SK-N-SH (cell line): Measurements from ENCODE around the gene CC2D2A. TPM values are rescaled to one million over a fixed set of nuclear protein-coding genes. Genes with fewer than 3 reads are reported as not detected.

Experiments
- CTCF ChIA-PET: fragments of 300-600, 350-600 bp; formaldehyde crosslinking; extraction: SDS; loops from one replicate; lab custom pipeline; 2021; lab: Yijun Ruan, JAX
- POLR2A ChIA-PET: fragments of 350-600 bp; sonication (Branson Sonifier 250); formaldehyde crosslinking; extraction: SDS; loops from one replicate; lab custom pipeline; 2020; ENCODE audit warnings: antibody characterized with exemption, inconsistent platforms; lab: Yijun Ruan, JAX
- DNase-seq: peaks from one replicate; pipeline ENCODE4 v3.0.0; 2012
- H2AFZ ChIP-seq: fragments of 200-600 bp; sonication (generic); 2 replicates; pipeline ENCODE4 v1.8.1; 2016; ENCODE audit warnings: antibody characterized with exemption, mild to moderate bottlenecking, low read depth
- H3F3A ChIP-seq: fragments of 200-600 bp; sonication (generic); replicated peaks from 2 replicates; pipeline ENCODE3; 2016; ENCODE audit warnings: antibody characterized with exemption, mild to moderate bottlenecking; ENCODE audit not compliant: insufficient read depth
- H3K27ac ChIP-seq, 2 experiments: fragments of 200-500 bp in 1 of 2; fragments of 200-600 bp in 1 of 2; sonication (Bioruptor generic) in 1 of 2; sonication (generic), shearing (Covaris generic) in 1 of 2; 2 replicates each; pipeline versions ENCODE4 v1.5.1 to v1.6.1; 2014 to 2016; ENCODE audit warnings: low read depth in 2 of 2, inconsistent platforms in 1 of 2, low read length in 1 of 2, mild to moderate bottlenecking in 1 of 2, mixed read lengths in 1 of 2
- H3K27me3 ChIP-seq: fragments of 200-600 bp; sonication (generic), shearing (Covaris generic); 2 replicates; pipeline ENCODE4 v1.6.1; 2016; ENCODE audit warnings: mixed run types; ENCODE audit not compliant: insufficient read depth
- H3K36me3 ChIP-seq, 2 experiments: fragments of 200-500 bp in 1 of 2; fragments of 200-600 bp in 1 of 2; sonication (Bioruptor generic) in 1 of 2; sonication (generic) in 1 of 2; replicated peaks in 1 of 2; 2 replicates each; pipeline versions ENCODE3 to v1.5.1; 2014 to 2016; ENCODE audit warnings: low read length in 1 of 2, mild to moderate bottlenecking in 1 of 2; ENCODE audit not compliant: insufficient read depth in 2 of 2, control insufficient read depth in 1 of 2
- H3K4me1 ChIP-seq, 2 experiments: fragments of 200-500 bp in 1 of 2; fragments of 200-600 bp in 1 of 2; sonication (Bioruptor generic) in 1 of 2; sonication (generic), shearing (Covaris generic) in 1 of 2; 2 replicates each; pipeline versions ENCODE4 v1.5.1 to v1.6.1; 2014 to 2016; ENCODE audit warnings: low read depth in 1 of 2, low read length in 1 of 2, mixed run types in 1 of 2; ENCODE audit not compliant: insufficient read depth in 2 of 2, control insufficient read depth in 1 of 2
- H3K4me2 ChIP-seq: fragments of 200-600 bp; sonication (generic), shearing (Covaris generic); 2 replicates; pipeline ENCODE4 v1.6.1; 2017; ENCODE audit warnings: mixed run types
- H3K4me3 ChIP-seq, 2 experiments: fragments of 200-500 bp in 1 of 2; fragments of 200-600 bp in 1 of 2; sonication (Bioruptor generic) in 1 of 2; sonication (generic), shearing (Covaris generic) in 1 of 2; 2 replicates each; pipeline versions ENCODE4 v1.5.1 to v1.8.1; 2014 to 2016; ENCODE audit warnings: low read depth in 2 of 2, inconsistent platforms in 1 of 2, low read length in 1 of 2, mild to moderate bottlenecking in 1 of 2, mixed read lengths in 1 of 2, moderate library complexity in 1 of 2
- H3K79me2 ChIP-seq: fragments of 200-600 bp; sonication (generic); 2 replicates; pipeline ENCODE4 v1.8.1; 2017; ENCODE audit warnings: mild to moderate bottlenecking; ENCODE audit not compliant: insufficient read depth
- H3K9ac ChIP-seq: fragments of 200-600 bp; sonication (generic); 2 replicates; pipeline ENCODE4 v1.6.1; 2017; ENCODE audit warnings: mixed run types
- H3K9me2 ChIP-seq: fragments of 200-600 bp; sonication (generic); 2 replicates; pipeline ENCODE4 v1.6.1; 2017; ENCODE audit warnings: mixed run types
- H3K9me3 ChIP-seq: fragments of 200-600 bp; sonication (generic); 2 replicates; pipeline ENCODE4 v1.6.1; 2017; ENCODE audit warnings: mixed run types, mild to moderate bottlenecking, moderate library complexity
- H4K20me1 ChIP-seq: fragments of 200-600 bp; sonication (generic); 2 replicates; pipeline ENCODE4 v1.6.1; 2017; ENCODE audit warnings: mild to moderate bottlenecking, mixed run types; ENCODE audit not compliant: insufficient read depth
- CHD2 ChIP-seq: fragments of 150-350 bp; IDR thresholded peaks from 2 replicates; pipeline ENCODE4 v1.6.1; 2018; ENCODE audit warnings: low read length; ENCODE audit not compliant: partially characterized antibody
- ELF1 ChIP-seq: IDR thresholded peaks from 2 replicates; pipeline ENCODE4 v1.4.0; 2012
- FOSL2 ChIP-seq: IDR thresholded peaks from 2 replicates; pipeline ENCODE4 v1.4.0; 2012; ENCODE audit warnings: low read depth, mild to moderate bottlenecking, moderate library complexity, borderline replicate concordance
- FOXJ3 ChIP-seq: sonication (generic); formaldehyde crosslinking; IDR thresholded peaks from 2 replicates; pipeline ENCODE4 v1.5.1; 2020; ENCODE audit warnings: mild to moderate bottlenecking, missing genetic modification reagents
- GABPA ChIP-seq: IDR thresholded peaks from 2 replicates; pipeline ENCODE4 v1.4.0; 2012; ENCODE audit warnings: low read depth, mild to moderate bottlenecking
- MEF2A ChIP-seq: IDR thresholded peaks from 2 replicates; pipeline ENCODE4 v1.4.0; 2012; ENCODE audit warnings: low read depth, borderline replicate concordance
- MXI1 ChIP-seq: IDR thresholded peaks from 2 replicates; pipeline ENCODE4 v1.6.1; 2012; ENCODE audit warnings: mild to moderate bottlenecking, low read depth, low read length, improper control_type of control experiment
- NFIC ChIP-seq: IDR thresholded peaks from 2 replicates; pipeline ENCODE4 v1.4.0; 2012; ENCODE audit warnings: borderline replicate concordance
- NRF1 ChIP-seq: IDR thresholded peaks from 2 replicates; pipeline ENCODE4 v1.6.1; 2012; ENCODE audit warnings: low read depth, mild to moderate bottlenecking, low read length
- POLR2AphosphoS5 ChIP-seq: IDR thresholded peaks from 2 replicates; pipeline ENCODE4 v1.6.1; 2012; ENCODE audit warnings: low read depth, low read length
- REST ChIP-seq: IDR thresholded peaks from 2 replicates; pipeline ENCODE4 v1.6.1; 2012; ENCODE audit warnings: mild to moderate bottlenecking, low read depth, low read length, moderate library complexity
- RFX5 ChIP-seq: IDR thresholded peaks from 2 replicates; pipeline ENCODE4 v1.6.1; 2012; ENCODE audit warnings: mild to moderate bottlenecking, improper control_type of control experiment, low read length
- RXRA ChIP-seq: IDR thresholded peaks from 2 replicates; pipeline ENCODE4 v1.4.0; 2012; ENCODE audit warnings: low read depth, mild to moderate bottlenecking, borderline replicate concordance
- SIN3A ChIP-seq: IDR thresholded peaks from 2 replicates; pipeline ENCODE4 v1.6.1; 2012; ENCODE audit warnings: low read depth, mild to moderate bottlenecking, low read length, moderate library complexity, borderline replicate concordance
- SMC3 ChIP-seq: IDR thresholded peaks from 2 replicates; pipeline ENCODE4 v1.6.1; 2012; ENCODE audit warnings: low read depth, low read length, improper control_type of control experiment
- TAF1 ChIP-seq: IDR thresholded peaks from 2 replicates; pipeline ENCODE4 v1.6.1; 2012; ENCODE audit warnings: low read depth, mild to moderate bottlenecking, low read length, moderate library complexity, borderline replicate concordance
- ZBTB33 ChIP-seq: IDR thresholded peaks from 2 replicates; pipeline ENCODE4 v1.4.0; 2012; ENCODE audit warnings: low read depth, borderline replicate concordance
- WGBS: methylation state at CpG from one replicate; pipeline ENCODE4 v1.1.6; 2017; ENCODE audit warnings: low lambda C conversion rate; 5-methylcytosine and 5-hydroxymethylcytosine counted together
- polyA plus RNA-seq, 3 experiments: library from polyadenylated mRNA; depleted of rRNA; stranded (reverse); fragments of >200 nt; gene quantifications; 2 replicates each; pipeline ENCODE4 v1.2.3, GENCODE V29; 2012
- TF ChIP-seq, protein P1 (sequence below): fragments of 150-350 bp; IDR thresholded peaks from 2 replicates; pipeline ENCODE4 v1.6.1; 2016; ENCODE audit warnings: mild to moderate bottlenecking, low read depth, low read length

Gene CC2D2A
- polyA plus RNA-seq, 1 of the 3 experiments (the other 2 are of a cell fraction): 17.8 TPM

DNA sequence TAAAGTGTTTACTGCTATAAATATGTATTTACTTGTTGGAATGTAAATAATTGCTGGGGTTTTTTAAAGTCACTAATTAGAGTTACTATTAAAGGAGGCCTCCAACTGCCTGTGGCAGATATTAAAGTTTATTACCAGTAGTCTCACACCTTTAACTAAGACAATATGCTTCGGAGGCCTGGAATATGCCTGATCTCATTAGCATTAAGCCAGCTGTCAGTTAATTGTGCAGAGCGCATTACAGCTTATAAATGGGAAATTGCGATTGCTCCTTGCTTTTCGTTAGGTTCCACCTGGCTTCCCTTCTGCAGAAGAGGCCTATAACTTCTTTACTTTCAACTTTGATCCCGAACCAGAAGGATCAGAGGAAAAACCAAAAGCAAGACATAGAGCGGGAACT lies 41.3 kb downstream of the CC2D2A start:
- POLR2A ChIA-PET: no interaction called here
- Histone ChIP-seq H2AFZ (no peak overlapping the region), H3K27ac (no peak overlapping the region), H3F3A (no peaks in the 10 kb centered on the region), H3K9me3 (no peaks in the 10 kb centered on the region), H3K36me3 (peaks cover 38 to 41% of the 10 kb centered on the region in 2 experiments), H3K4me2 (no peak overlapping the region), H3K79me2 (no peaks in the 10 kb centered on the region), H3K27me3 (no peaks in the 10 kb centered on the region), H3K4me1 (no peaks in the 10 kb centered on the region), H3K9ac (no peak overlapping the region), H4K20me1 (no peaks in the 10 kb centered on the region), H3K9me2 (no peaks in the 10 kb centered on the region), H3K4me3 (no peak overlapping the region)
- DNase-seq: no peak
- CTCF ChIA-PET: interaction anchor here (1.3 kb wide), 1 partner anchor 11 kb away, joined by 3 read pairs; no protein-coding TSS in a partner anchor
- no peak for TF ChIP-seq RXRA
- TF ChIP-seq CHD2: no peak
- no peak for TF ChIP-seq ELF1
- no peak for TF ChIP-seq NRF1
- TF ChIP-seq GABPA: no peak
- no peak for TF ChIP-seq NFIC
- no peak for TF ChIP-seq POLR2AphosphoS5
- TF ChIP-seq SIN3A: no peak
- no peak for TF ChIP-seq MEF2A
- no peak for TF ChIP-seq TAF1
- TF ChIP-seq FOSL2: no peak
- no peak for TF ChIP-seq FOXJ3 (CRISPR knock-in tag)
- no peak for TF ChIP-seq MXI1
- TF ChIP-seq, protein P1, sequence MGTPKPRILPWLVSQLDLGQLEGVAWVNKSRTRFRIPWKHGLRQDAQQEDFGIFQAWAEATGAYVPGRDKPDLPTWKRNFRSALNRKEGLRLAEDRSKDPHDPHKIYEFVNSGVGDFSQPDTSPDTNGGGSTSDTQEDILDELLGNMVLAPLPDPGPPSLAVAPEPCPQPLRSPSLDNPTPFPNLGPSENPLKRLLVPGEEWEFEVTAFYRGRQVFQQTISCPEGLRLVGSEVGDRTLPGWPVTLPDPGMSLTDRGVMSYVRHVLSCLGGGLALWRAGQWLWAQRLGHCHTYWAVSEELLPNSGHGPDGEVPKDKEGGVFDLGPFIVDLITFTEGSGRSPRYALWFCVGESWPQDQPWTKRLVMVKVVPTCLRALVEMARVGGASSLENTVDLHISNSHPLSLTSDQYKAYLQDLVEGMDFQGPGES: no peak
- TF ChIP-seq RFX5: no peak
- no peak for TF ChIP-seq ZBTB33
- 97% methylated on average over 6 of the region's 6 CpGs for WGBS

DNA sequence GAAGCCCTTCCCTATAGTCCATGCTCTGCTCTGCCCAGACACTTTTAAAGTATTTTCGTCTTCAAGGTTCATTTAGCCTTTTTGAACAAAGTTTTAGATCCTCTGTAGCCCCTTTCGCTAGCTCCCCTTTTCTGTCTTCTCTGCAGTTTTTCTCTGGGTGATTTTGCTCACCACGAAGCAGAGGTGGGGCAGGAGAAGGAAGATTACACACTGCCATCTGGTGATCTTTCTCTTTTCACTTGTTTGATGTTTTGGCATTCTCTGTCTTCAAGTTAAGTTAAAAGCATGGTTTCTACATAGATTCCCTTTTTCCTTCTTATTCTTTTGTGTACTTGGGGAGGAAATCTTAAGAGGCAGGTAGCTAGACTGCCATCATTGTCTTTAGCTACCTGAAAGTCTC lies 43.9 kb downstream of the CC2D2A start:
- H3K36me3 ChIP-seq: peaks cover 46 to 50% of the 10 kb centered on the region in 2 experiments
- H3K4me1 ChIP-seq: no peaks in the 10 kb centered on the region
- DNase-seq: no peak
- no peaks in the 10 kb centered on the region for H4K20me1 ChIP-seq
- no peak overlapping the region for H3K27ac ChIP-seq
- no peak overlapping the region for H3K9ac ChIP-seq
- H3F3A ChIP-seq: no peaks in the 10 kb centered on the region
- no peaks in the 10 kb centered on the region for H3K79me2 ChIP-seq
- no peaks in the 10 kb centered on the region for H3K27me3 ChIP-seq
- 94% methylated on average over 3 of the region's 3 CpGs for WGBS
- no peak overlapping the region for H3K4me2 ChIP-seq
- H2AFZ ChIP-seq: no peak overlapping the region
- H3K9me2 ChIP-seq: no peaks in the 10 kb centered on the region
- POLR2A ChIA-PET: no interaction called here
- TF ChIP-seq SMC3 (0 out of 2 replicates have a peak, but pooled peaks have one; percentile 12), REST (no peak)
- no peak overlapping the region for H3K4me3 ChIP-seq
- CTCF ChIA-PET: interaction anchor here (0.6 to 1.5 kb wide), 7 partner anchors 8 to 283 kb away, joined by 3 to 4 read pairs (median 3); no protein-coding TSS in a partner anchor
- no peaks in the 10 kb centered on the region for H3K9me3 ChIP-seq
